K562 (cell line): ENCODE measurements around the gene CNPY4. TPM values are rescaled to one million over a fixed set of nuclear protein-coding genes. Genes with fewer than 3 reads are reported as not detected.

Experiments
- CHD1 ChIP-seq: fragments of 200-600 bp; sonication (generic); IDR thresholded peaks from one replicate; pipeline ENCODE4 v1.6.1; 2012; ENCODE audit warnings: mild to moderate bottlenecking, moderate library complexity, low read length, inconsistent platforms
- CREM ChIP-seq: IDR thresholded peaks from 2 replicates; pipeline ENCODE4 v1.6.1; 2014; ENCODE audit warnings: antibody characterized with exemption, low read depth
- ELF4 ChIP-seq: fragments of 450-650 bp; formaldehyde crosslinking; IDR thresholded peaks from 2 replicates; pipeline ENCODE4 v1.4.0; 2022; ENCODE audit warnings: missing genetic modification characterization
- EP300 ChIP-seq: IDR thresholded peaks from 2 replicates; pipeline ENCODE4 v1.6.1; 2012; ENCODE audit warnings: low read length, improper control_type of control experiment
- EP400 ChIP-seq: fragments of 450-650 bp; IDR thresholded peaks from 2 replicates; pipeline ENCODE4 v1.6.1; 2017; ENCODE audit warnings: antibody characterized with exemption, mild to moderate bottlenecking, moderate library complexity
- ERF ChIP-seq: fragments of 450-650 bp; formaldehyde crosslinking; IDR thresholded peaks from 2 replicates; pipeline ENCODE4 v1.4.0; 2020; ENCODE audit warnings: mild to moderate bottlenecking, mixed read lengths
- ESRRA ChIP-seq: fragments of 450-650 bp; IDR thresholded peaks from 2 replicates; pipeline ENCODE4 v1.6.1; 2014; ENCODE audit warnings: low read depth, mild to moderate bottlenecking, moderate library complexity, borderline replicate concordance
- GTF3C2 ChIP-seq: IDR thresholded peaks from 3 replicates; pipeline ENCODE4 v1.6.1; 2011; ENCODE audit warnings: borderline replicate concordance, mild to moderate bottlenecking, moderate library complexity; ENCODE audit not compliant: insufficient read length; ENCODE audit errors: extremely low read depth
- HDAC8 ChIP-seq: fragments of 450-650 bp; IDR thresholded peaks from 2 replicates; pipeline ENCODE4 v1.6.1; 2016; ENCODE audit warnings: mild to moderate bottlenecking, missing genetic modification characterization, moderate library complexity, missing compliant biosample characterization
- MIER1 ChIP-seq: fragments of 450-650 bp; IDR thresholded peaks from 2 replicates; pipeline ENCODE4 v1.6.1; 2016; ENCODE audit warnings: antibody characterized with exemption, mild to moderate bottlenecking, low read depth
- MTA1 ChIP-seq: fragments of 450-650 bp; IDR thresholded peaks from 2 replicates; pipeline ENCODE4 v1.6.1; 2017; ENCODE audit warnings: borderline replicate concordance
- NEUROD1 ChIP-seq: fragments of 150-350 bp; IDR thresholded peaks from 2 replicates; pipeline ENCODE4 v1.6.1; 2014; ENCODE audit warnings: borderline replicate concordance, low read length, low read depth; ENCODE audit not compliant: partially characterized antibody
- SMARCA4 ChIP-seq: fragments of 450-650 bp; IDR thresholded peaks from 2 replicates; pipeline ENCODE4 v1.6.1; 2016
- THRAP3 ChIP-seq: fragments of 450-650 bp; IDR thresholded peaks from 2 replicates; pipeline ENCODE4 v1.6.1; 2016; ENCODE audit warnings: mild to moderate bottlenecking, inconsistent platforms, borderline replicate concordance
- TSHZ1 ChIP-seq: fragments of 250-450 bp; sonication (Bioruptor Pico); IDR thresholded peaks from 2 replicates; pipeline ENCODE4 v1.4.0; 2020; ENCODE audit warnings: mild to moderate bottlenecking, moderate library complexity
- ZNF175 ChIP-seq: fragments of 200-800 bp; sonication (Bioruptor generic); IDR thresholded peaks from 2 replicates; pipeline ENCODE4 v1.6.1; 2016; ENCODE audit warnings: low read depth, mild to moderate bottlenecking, missing genetic modification characterization, missing compliant biosample characterization
- ZNF316 ChIP-seq: fragments of 450-650 bp; IDR thresholded peaks from 2 replicates; pipeline ENCODE4 v1.6.1; 2016
- ZNF431 ChIP-seq: sonication (generic); formaldehyde crosslinking; IDR thresholded peaks from 2 replicates; pipeline ENCODE4 v1.8.0; 2022; ENCODE audit warnings: mild to moderate bottlenecking, missing genetic modification reagents
- polyA plus RNA-seq, 8 experiments: library from polyadenylated mRNA; depleted of rRNA in 4 of 8; stranded (reverse) in 5 of 8; unstranded in 3 of 8; fragments of >200 nt; fragmentation: Nextera tagmentation in 2 of 8; fragmentation: Illumina TruSeq in 1 of 8; extraction: Ambion mirVana in 2 of 8; extraction: Trizol in 1 of 8; gene quantifications; 2 replicates each; pipeline versions ENCODE4 v1.2.1 to v1.2.3, GENCODE V29; 2011 to 2014; ENCODE audit warnings: inconsistent platforms in 1 of 8, missing spikeins in 1 of 8
- total RNA-seq, 7 experiments: library from RNA; depleted of rRNA in 6 of 7; stranded (reverse); fragments of >200 nt in 6 of 7; fragmentation: Illumina TruSeq in 2 of 7; extraction: Trizol in 2 of 7; gene quantifications; 2 replicates each; pipeline versions ENCODE4 v1.2.1 to v1.2.3, GENCODE V29; 2011 to 2021; ENCODE audit warnings: low replicate concordance in 1 of 7
- TF ChIP-seq, protein P1 (sequence below), 2 experiments: fragments of 250-450 bp in 1 of 2; fragments of 450-650 bp in 1 of 2; sonication (Bioruptor Pico) in 1 of 2; IDR thresholded peaks; 2 replicates each; pipeline versions ENCODE4 v1.6.1 to v1.8.0; 2016 to 2021; ENCODE audit warnings: mild to moderate bottlenecking in 2 of 2, moderate library complexity in 2 of 2, missing compliant biosample characterization in 1 of 2, missing genetic modification characterization in 1 of 2
- TF ChIP-seq, protein P2 (sequence below): fragments of 250-450 bp; sonication (Bioruptor Pico); IDR thresholded peaks from 2 replicates; pipeline ENCODE4 v1.5.0; 2020; ENCODE audit warnings: mild to moderate bottlenecking, borderline replicate concordance

The CNPY4 gene
- total and polyA plus RNA-seq, 9 of the 15 experiments (the other 6 are each of a cell fraction or from before 2014, with no cell fraction given), result 1.9 to 11.2 (median 7.0) TPM

GRCh38 chr7:100152404-100152803 lies 33.0 kb downstream of the CNPY4 start (continued):
- TF ChIP-seq, protein P1, sequence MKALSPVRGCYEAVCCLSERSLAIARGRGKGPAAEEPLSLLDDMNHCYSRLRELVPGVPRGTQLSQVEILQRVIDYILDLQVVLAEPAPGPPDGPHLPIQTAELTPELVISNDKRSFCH (CRISPR knock-in tag; IDR thresholded peaks at IDR 0.05), result no peak
- TF ChIP-seq, protein P1 (tag; IDR thresholded peaks at IDR 0.05), result no peak
- TF ChIP-seq ZNF175 (CRISPR knock-in tag) (no peak), MIER1 (no peak), ELF4 (peak; percentile 54; the same call in 1 of the 2 replicates), EP400 (0 out of 2 replicates have a peak, but pooled peaks have one; percentile 26), ERF (no peak), ZNF316 (peak; percentile 93), CREM (no peak), SMARCA4 (peak; percentile 51; the same call in 1 of the 2 replicates), GTF3C2 (no peak), ESRRA (peak; percentile 99), ZNF431 (CRISPR knock-in tag) (no peak), CHD1 (no peak), NEUROD1 (no peak), TSHZ1 (CRISPR knock-in tag) (no peak), EP300 (peak; percentile 42; the same call in 1 of the 2 replicates), MTA1 (peak; percentile 68; the same call in 1 of the 2 replicates), HDAC8 (no peak), THRAP3 (no peak)
- TF ChIP-seq, protein P2, sequence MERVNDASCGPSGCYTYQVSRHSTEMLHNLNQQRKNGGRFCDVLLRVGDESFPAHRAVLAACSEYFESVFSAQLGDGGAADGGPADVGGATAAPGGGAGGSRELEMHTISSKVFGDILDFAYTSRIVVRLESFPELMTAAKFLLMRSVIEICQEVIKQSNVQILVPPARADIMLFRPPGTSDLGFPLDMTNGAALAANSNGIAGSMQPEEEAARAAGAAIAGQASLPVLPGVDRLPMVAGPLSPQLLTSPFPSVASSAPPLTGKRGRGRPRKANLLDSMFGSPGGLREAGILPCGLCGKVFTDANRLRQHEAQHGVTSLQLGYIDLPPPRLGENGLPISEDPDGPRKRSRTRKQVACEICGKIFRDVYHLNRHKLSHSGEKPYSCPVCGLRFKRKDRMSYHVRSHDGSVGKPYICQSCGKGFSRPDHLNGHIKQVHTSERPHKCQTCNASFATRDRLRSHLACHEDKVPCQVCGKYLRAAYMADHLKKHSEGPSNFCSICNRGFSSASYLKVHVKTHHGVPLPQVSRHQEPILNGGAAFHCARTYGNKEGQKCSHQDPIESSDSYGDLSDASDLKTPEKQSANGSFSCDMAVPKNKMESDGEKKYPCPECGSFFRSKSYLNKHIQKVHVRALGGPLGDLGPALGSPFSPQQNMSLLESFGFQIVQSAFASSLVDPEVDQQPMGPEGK (CRISPR knock-in tag), result no peak
